Endothelial cell of umbilical vein (primary cell): ENCODE data around the gene ARHGEF28. TPM values are rescaled to one million over a fixed set of nuclear protein-coding genes. Genes with fewer than 3 reads are reported as not detected.

ENCODE experiments used
- BruUV-seq: library from RNA; stranded (reverse); fragments of 400-500 nt; replicated peaks from 2 replicates; lab custom pipeline; 2021; lab: Mats Ljungman, UMichigan
- CTCF ChIA-PET: fragments of 300-600, 350-600 bp; sonication (Branson Sonifier 250); formaldehyde crosslinking; loops from one replicate; lab custom pipeline; 2021; ENCODE audit warnings: antibody characterized with exemption, inconsistent platforms; lab: Charles Lee
- POLR2A ChIA-PET: fragments of 300-600, 350-600 bp; sonication (Branson Sonifier 250); formaldehyde crosslinking; loops from one replicate; lab custom pipeline; 2021; ENCODE audit warnings: antibody characterized with exemption, inconsistent platforms; lab: Charles Lee
- DNase-seq: peaks from one replicate; pipeline ENCODE4 v3.0.0-alpha.2; 2011; ENCODE audit warnings: low read depth, low spot score
- FAIRE-seq: peaks from 2 replicates; lab custom pipeline; 2011; peaks lifted over from hg19 to GRCh38; lab: Jason Lieb, UNC
- H2AFZ ChIP-seq: 2 replicates; pipeline ENCODE4 v1.6.0; 2012; ENCODE audit warnings: low read depth, low read length, control low read depth, inconsistent platforms
- H3K27ac ChIP-seq: 2 replicates; pipeline ENCODE4 v1.5.1; 2011; ENCODE audit warnings: low read depth, mild to moderate bottlenecking, control low read depth, low read length, moderate library complexity; ENCODE audit not compliant: insufficient read depth
- H3K27me3 ChIP-seq, 2 experiments: 2 replicates each; pipeline versions ENCODE4 v1.6.0 to v1.6.1; 2011; ENCODE audit warnings: low read length in 2 of 2, mixed read lengths in 1 of 2; ENCODE audit not compliant: control insufficient read depth in 2 of 2, insufficient read depth in 2 of 2
- H3K36me3 ChIP-seq, 2 experiments: 2 replicates in 1 of 2; 3 replicates in 1 of 2; pipeline ENCODE4 v1.5.1; 2011; ENCODE audit warnings: low read length in 2 of 2, mild to moderate bottlenecking in 1 of 2, moderate library complexity in 1 of 2; ENCODE audit not compliant: control insufficient read depth in 2 of 2, insufficient read depth in 2 of 2; ENCODE audit errors: extremely low read depth in 1 of 2
- H3K4me1 ChIP-seq: 3 replicates; pipeline ENCODE4 v1.5.1; 2011; ENCODE audit warnings: mild to moderate bottlenecking, low read length; ENCODE audit not compliant: control insufficient read depth, insufficient read depth; ENCODE audit errors: extremely low read depth
- H3K4me2 ChIP-seq: 2 replicates; pipeline ENCODE4 v1.6.1; 2011; ENCODE audit warnings: low read length, control low read depth, mixed read lengths; ENCODE audit not compliant: insufficient read depth
- H3K4me3 ChIP-seq, 3 experiments: fragments of 200-600 bp in 1 of 3; sonication (generic), shearing (Covaris generic) in 1 of 3; replicated peaks in 1 of 3; 2 replicates each; pipeline ENCODE4 v1.5.1; 2011 to 2016; ENCODE audit warnings: control low read depth in 3 of 3, low read length in 3 of 3, mild to moderate bottlenecking in 2 of 3, inconsistent platforms in 1 of 3, low read depth in 1 of 3, moderate library complexity in 1 of 3; ENCODE audit not compliant: insufficient read depth in 1 of 3
- H3K79me2 ChIP-seq: 2 replicates; pipeline ENCODE4 v1.6.0; 2012; ENCODE audit warnings: low read length, inconsistent platforms; ENCODE audit not compliant: control insufficient read depth, insufficient read depth
- H3K9ac ChIP-seq: replicated peaks from 2 replicates; pipeline ENCODE3; 2011; ENCODE audit warnings: low read length, control low read depth; ENCODE audit not compliant: insufficient read depth; ENCODE audit errors: extremely low read depth
- H3K9me1 ChIP-seq: replicated peaks from 3 replicates; pipeline ENCODE4 v1.6.0; 2011; ENCODE audit warnings: mild to moderate bottlenecking, low read length; ENCODE audit not compliant: control insufficient read depth, insufficient read depth; ENCODE audit errors: extremely low read depth
- H3K9me3 ChIP-seq: replicated peaks from 2 replicates; pipeline ENCODE4 v1.5.1; 2012; ENCODE audit warnings: low read length, inconsistent platforms; ENCODE audit not compliant: control insufficient read depth, insufficient read depth
- H4K20me1 ChIP-seq: replicated peaks from 2 replicates; pipeline ENCODE3; 2011; ENCODE audit warnings: mild to moderate bottlenecking, low read length; ENCODE audit not compliant: control insufficient read depth, insufficient read depth; ENCODE audit errors: extremely low read depth
- CTCF ChIP-seq, 2 donors: IDR thresholded peaks; 1 replicate in 1 of 2; 2 replicates in 1 of 2; pipeline ENCODE4 v1.5.1; 2011; ENCODE audit warnings: low read length in 2 of 2, mild to moderate bottlenecking in 2 of 2, moderate library complexity in 2 of 2, control low read depth in 1 of 2, inconsistent platforms in 1 of 2, low read depth in 1 of 2; ENCODE audit not compliant: insufficient read depth in 1 of 2; ENCODE audit errors: extremely low read depth in 1 of 2
- EZH2 ChIP-seq: IDR thresholded peaks from 2 replicates; pipeline ENCODE4 v1.6.1; 2012; ENCODE audit warnings: borderline replicate concordance, low read depth, mild to moderate bottlenecking, moderate library complexity, low read length, inconsistent platforms; ENCODE audit not compliant: severe bottlenecking
- FOS ChIP-seq: IDR thresholded peaks from 2 replicates; pipeline ENCODE4 v1.6.1; 2011; ENCODE audit warnings: mild to moderate bottlenecking, low read length, moderate library complexity, borderline replicate concordance; ENCODE audit not compliant: insufficient read depth
- GATA2 ChIP-seq: IDR thresholded peaks from 2 replicates; pipeline ENCODE4 v1.7.0; 2011; ENCODE audit warnings: low read depth, mild to moderate bottlenecking, moderate library complexity, mixed read lengths, low read length; ENCODE audit not compliant: insufficient read length, insufficient read depth
- JUN ChIP-seq: IDR thresholded peaks from 2 replicates; pipeline ENCODE4 v1.6.1; 2011; ENCODE audit warnings: borderline replicate concordance, low read depth; ENCODE audit not compliant: insufficient read length, insufficient read depth
- MYC ChIP-seq: IDR thresholded peaks from one replicate; pipeline ENCODE4 v1.6.1; 2011; ENCODE audit warnings: mild to moderate bottlenecking, low read depth, low read length
- POLR2A ChIP-seq: IDR thresholded peaks from 2 replicates; pipeline ENCODE4 v1.6.1; 2012; ENCODE audit warnings: low read depth, mild to moderate bottlenecking, control low read depth, low read length
- POLR2AphosphoS5 ChIP-seq: IDR thresholded peaks from 2 replicates; pipeline ENCODE4 v1.6.1; 2012; ENCODE audit warnings: low read depth, mild to moderate bottlenecking, control low read depth, low read length, moderate library complexity; ENCODE audit not compliant: insufficient read depth
- dilution Hi-C: fragments of 300-500 bp; cut with MboI; formaldehyde crosslinking; loops from one replicate; pipeline ENCODE4 v1.15.0; 2019; ENCODE audit warnings: low sequenced_read_pairs; ENCODE audit not compliant: extremely low pct_ligation_motif_present
- intact Hi-C: fragments of 100-400 bp; cut with micrococcal nuclease; formaldehyde crosslinking; loops from one replicate; pipeline ENCODE4 v1.10.0; 2022
- polyA plus RNA-seq, 4 experiments: library from polyadenylated mRNA; depleted of rRNA in 3 of 4; stranded (reverse) in 3 of 4; unstranded in 1 of 4; fragments of >200 nt; gene quantifications; 2 replicates each; pipeline versions ENCODE4 v1.2.1 to v1.2.3, GENCODE V29; 2011 to 2012; ENCODE audit warnings: missing spikeins in 1 of 4
- total RNA-seq: library from RNA; stranded (reverse); gene quantifications from 2 replicates; pipeline ENCODE4 v1.2.3, GENCODE V29; 2021
- TF ChIP-seq, protein P1 (sequence below): IDR thresholded peaks from 2 replicates; pipeline ENCODE4 v1.6.1; 2011; ENCODE audit not compliant: insufficient read depth, insufficient read length

The ARHGEF28 gene
- total and polyA plus RNA-seq, 2 donors (not counting 3 experiments of a cell fraction or from before 2014, with no cell fraction given): 29.5 to 108 TPM

GRCh38 chr5:73754254-73754653, 128.3 kb downstream of the ARHGEF28 start:
- Histone ChIP-seq H4K20me1 (no peaks in the 10 kb centered on the region), H2AFZ (no peak overlapping the region), H3K9me1 (no peaks in the 10 kb centered on the region), H3K79me2 (peaks cover 69% of the 10 kb centered on the region), H3K4me2 (no peak overlapping the region), H3K36me3 (peaks cover 10 to 19% of the 10 kb centered on the region in 2 experiments), H3K9ac (no peak overlapping the region), H3K27ac (no peak overlapping the region), H3K9me3 (no peaks in the 10 kb centered on the region), H3K4me3 (no peak overlapping the region), H3K4me1 (peaks cover 22% of the 10 kb centered on the region), H3K27me3 (no peaks in the 10 kb centered on the region)
- ChIA-PET POLR2A (no interaction called here), CTCF (no interaction called here)
- no TSS peak for BruUV-seq
- dilution Hi-C loops (no loop called here), intact Hi-C loops (no loop called here)
- TF ChIP-seq CTCF (IDR thresholded peaks at IDR 0.05; ENCODE audit: extremely low read depth in 1 of 2, insufficient read depth in 1 of 2, low read depth in 1 of 2, low read length in 2 of 2): no peak
- no peak for TF ChIP-seq FOS
- no peak for TF ChIP-seq MYC
- no peak for TF ChIP-seq JUN
- no peak for TF ChIP-seq EZH2
- no peak for TF ChIP-seq POLR2AphosphoS5
- no peak for TF ChIP-seq GATA2
- TF ChIP-seq, protein P1, sequence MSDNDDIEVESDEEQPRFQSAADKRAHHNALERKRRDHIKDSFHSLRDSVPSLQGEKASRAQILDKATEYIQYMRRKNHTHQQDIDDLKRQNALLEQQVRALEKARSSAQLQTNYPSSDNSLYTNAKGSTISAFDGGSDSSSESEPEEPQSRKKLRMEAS: no peak
- TF ChIP-seq POLR2A: no peak
- FAIRE-seq (no peak), DNase-seq (no peak)
